Measurements from ENCODE around the gene ST14.

The ST14 gene

GRCh38 chr11:130157840-130158239, 1.7 kb upstream of the ST14 start:
- Histone ChIP-seq H3K27ac (ENCODE audit: low read length) (no peak overlapping the region), H3K27me3 (replicated peaks; ENCODE audit: insufficient read depth, low read length) (peaks cover 17% of the 10 kb centered on the region), H3K36me3 (replicated peaks; ENCODE audit: insufficient read depth, low read length) (no peaks in the 10 kb centered on the region), H3K9me3 (replicated peaks; ENCODE audit: insufficient read depth, low read length) (no peaks in the 10 kb centered on the region), H3K79me2 (ENCODE audit: low read length) (peaks cover 30% of the 10 kb centered on the region), H3F3A (ENCODE audit: insufficient read depth, low read length) (peaks cover 6% of the 10 kb centered on the region; the same call in 1 of the 2 replicates), H3K4me3 (ENCODE audit: low read length) (no peak overlapping the region), H3K4me2 (ENCODE audit: low read depth, low read length) (no peak overlapping the region), H4K20me1 (ENCODE audit: insufficient read depth, low read length) (no peaks in the 10 kb centered on the region), H3K9me2 (replicated peaks; ENCODE audit: insufficient read depth, low read length) (no peaks in the 10 kb centered on the region), H2AFZ (ENCODE audit: low read length) (no peak overlapping the region), H3K9ac (ENCODE audit: low read length) (no peak overlapping the region), H3K4me1 (ENCODE audit: low read length) (peaks cover 17% of the 10 kb centered on the region)
- no peak for TF ChIP-seq EZH2phosphoT487 (IDR thresholded peaks at IDR 0.05; ENCODE audit: low read length)
- TF ChIP-seq EZH2 (optimal IDR thresholded peaks at IDR 0.05; ENCODE audit: low read depth, low read length): no peak
- TF ChIP-seq CTCF (IDR thresholded peaks at IDR 0.05; ENCODE audit: low read length): no peak
- no peak for DNase-seq

GRCh38 chr11:130159139-130159538, 443 bp upstream of the ST14 start:
- TF ChIP-seq EZH2phosphoT487 (IDR thresholded peaks at IDR 0.05; ENCODE audit: low read length): no peak
- TF ChIP-seq EZH2 (optimal IDR thresholded peaks at IDR 0.05; ENCODE audit: low read depth, low read length): no peak
- no peak for TF ChIP-seq CTCF (IDR thresholded peaks at IDR 0.05; ENCODE audit: low read length)
- Histone ChIP-seq H3F3A (ENCODE audit: insufficient read depth, low read length) (peaks cover 6% of the 10 kb centered on the region; the same call in 1 of the 2 replicates), H2AFZ (ENCODE audit: low read length) (no peak overlapping the region; the same call in 1 of the 2 replicates), H3K4me2 (ENCODE audit: low read depth, low read length) (peak overlapping the region; percentile 86), H4K20me1 (ENCODE audit: insufficient read depth, low read length) (no peaks in the 10 kb centered on the region), H3K79me2 (ENCODE audit: low read length) (peaks cover 43% of the 10 kb centered on the region), H3K9me3 (replicated peaks; ENCODE audit: insufficient read depth, low read length) (no peaks in the 10 kb centered on the region), H3K27me3 (replicated peaks; ENCODE audit: insufficient read depth, low read length) (peaks cover 17% of the 10 kb centered on the region), H3K27ac (ENCODE audit: low read length) (no peak overlapping the region), H3K4me1 (ENCODE audit: low read length) (peaks cover 28% of the 10 kb centered on the region), H3K4me3 (ENCODE audit: low read length) (peak overlapping the region; percentile 37; the same call in 1 of the 2 replicates), H3K36me3 (replicated peaks; ENCODE audit: insufficient read depth, low read length) (no peaks in the 10 kb centered on the region), H3K9ac (ENCODE audit: low read length) (no peak overlapping the region), H3K9me2 (replicated peaks; ENCODE audit: insufficient read depth, low read length) (no peaks in the 10 kb centered on the region)
- DNase-seq: no peak

GRCh38 chr11:130160498-130161155, 1.0 kb downstream of the ST14 start:
- peaks cover 58% of the 10 kb centered on the region for H3K79me2 ChIP-seq (ENCODE audit: low read length)
- no peaks in the 10 kb centered on the region for H3K9me2 ChIP-seq (replicated peaks; ENCODE audit: insufficient read depth, low read length)
- H3F3A ChIP-seq (ENCODE audit: insufficient read depth, low read length): peaks cover 6% of the 10 kb centered on the region; the same call in 1 of the 2 replicates
- 0 out of 2 replicates have a peak, but pooled peaks cover 4% of the 10 kb centered on the region for H4K20me1 ChIP-seq (ENCODE audit: insufficient read depth, low read length)
- no peaks in the 10 kb centered on the region for H3K36me3 ChIP-seq (replicated peaks; ENCODE audit: insufficient read depth, low read length)
- H3K9ac ChIP-seq (ENCODE audit: low read length): peak overlapping the region; percentile 83
- H3K27ac ChIP-seq (ENCODE audit: low read length): peak overlapping the region; percentile 41; the same call in 1 of the 2 replicates
- peaks cover 28% of the 10 kb centered on the region for H3K4me1 ChIP-seq (ENCODE audit: low read length)
- H3K27me3 ChIP-seq (replicated peaks; ENCODE audit: insufficient read depth, low read length): peaks cover 17% of the 10 kb centered on the region
- peak overlapping the region; percentile 91 for H3K4me2 ChIP-seq (ENCODE audit: low read depth, low read length)
- H3K4me3 ChIP-seq (ENCODE audit: low read length): peak overlapping the region; percentile 81
- DNase-seq: peak; percentile 24
- no peaks in the 10 kb centered on the region for H3K9me3 ChIP-seq (replicated peaks; ENCODE audit: insufficient read depth, low read length)
- H2AFZ ChIP-seq (ENCODE audit: low read length): peak overlapping the region; percentile 7; the same call in 1 of the 2 replicates
- TF ChIP-seq EZH2phosphoT487 (IDR thresholded peaks at IDR 0.05; ENCODE audit: low read length): no peak
- no peak for TF ChIP-seq CTCF (IDR thresholded peaks at IDR 0.05; ENCODE audit: low read length)
- no peak for TF ChIP-seq EZH2 (optimal IDR thresholded peaks at IDR 0.05; ENCODE audit: low read depth, low read length)

All from MM.1S (cell line).